Epithelial cell of esophagus (primary cell): ENCODE results near the gene MUC22.
A peak's percentile ranks its signal among the peaks of the same experiment; 100 is the strongest.

ENCODE experiments used
- DNase-seq: peaks from one replicate; pipeline ENCODE4 v3.0.0; 2010; ENCODE audit warnings: low read depth
- H3K4me3 ChIP-seq: 2 replicates; pipeline ENCODE4 v1.5.1; 2011; ENCODE audit warnings: mild to moderate bottlenecking, low read length, control low read depth
- CTCF ChIP-seq: IDR thresholded peaks from 2 replicates; pipeline ENCODE4 v1.5.1; 2011; ENCODE audit warnings: low read depth, mild to moderate bottlenecking, low read length, control low read depth, inconsistent platforms; ENCODE audit not compliant: insufficient read depth; ENCODE audit errors: missing control alignments

The MUC22 gene

GRCh38 chr6:31037169-31037568 is 26.9 kb downstream of the MUC22 start:
- TF ChIP-seq CTCF, result no peak
- H3K4me3 ChIP-seq, result no peak overlapping the region
- no peak for DNase-seq

- H3K4me3 ChIP-seq, result no peak overlapping the region
- no peak for TF ChIP-seq CTCF
- DNase-seq, result peak; percentile 47
Measured at GRCh38 chr6:31037682-31038081, 27.4 kb downstream of the MUC22 start.

GRCh38 chr6:31038559-31038958 is 28.3 kb downstream of the MUC22 start:
- no peak overlapping the region for H3K4me3 ChIP-seq
- DNase-seq, result no peak
- TF ChIP-seq CTCF, result no peak

- TF ChIP-seq CTCF, result no peak
- no peak for DNase-seq
- H3K4me3 ChIP-seq, result no peak overlapping the region
Measured at GRCh38 chr6:31040801-31041200, 30.5 kb downstream of the MUC22 start.

- no peak for DNase-seq
- no peak overlapping the region for H3K4me3 ChIP-seq
- no peak for TF ChIP-seq CTCF
Measured at GRCh38 chr6:31041372-31041974, 31.2 kb downstream of the MUC22 start.

- no peak overlapping the region for H3K4me3 ChIP-seq
- DNase-seq, result peak; percentile 68
- TF ChIP-seq CTCF, result peak; percentile 68
Measured at GRCh38 chr6:31042806-31043205, 32.5 kb downstream of the MUC22 start.

GRCh38 chr6:31048099-31048498 is 37.8 kb downstream of the MUC22 start:
- H3K4me3 ChIP-seq, result no peak overlapping the region
- TF ChIP-seq CTCF, result no peak
- DNase-seq, result peak; percentile 28
